Measurements from ENCODE around the gene MTARC1. TPM values are rescaled to one million over a fixed set of nuclear protein-coding genes. Genes with fewer than 3 reads are reported as not detected.

Gene MTARC1
- total and polyA plus RNA-seq, 2 donors (not counting 1 experiment from before 2014, with no cell fraction given) = 0.49 to 2.9 TPM

DNA sequence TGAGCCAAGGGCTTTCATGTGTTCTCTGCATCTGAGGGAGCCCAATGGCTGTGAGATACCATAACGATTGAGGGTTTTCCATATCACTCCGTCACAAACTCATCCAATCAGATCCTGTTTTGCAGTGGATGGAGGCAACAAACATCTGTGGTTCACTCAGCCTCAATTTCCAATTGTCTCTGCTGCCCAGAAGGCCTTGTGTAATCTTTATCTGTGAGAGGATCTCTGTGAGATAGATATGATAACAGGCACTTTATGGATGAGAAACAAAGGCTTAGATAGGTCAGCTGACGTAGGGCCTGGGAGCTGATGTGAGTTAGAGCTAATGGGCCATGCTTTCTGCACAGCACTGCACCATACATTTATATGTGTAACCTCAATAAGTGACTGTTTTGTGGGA lies 3.3 kb upstream of the MTARC1 start:
- H3K4me1 Mint-ChIP-seq = peaks cover 11% of the 10 kb centered on the region
- peaks cover 14% of the 10 kb centered on the region for H3K27me3 Mint-ChIP-seq
- no peak overlapping the region for H3K4me3 Mint-ChIP-seq
- H3K27me3 ChIP-seq (replicated peaks in 1 of 4; ENCODE audit: control extremely low read depth in 1 of 4, control insufficient read depth in 3 of 4, insufficient read depth in 4 of 4, low read length in 3 of 4) = peaks cover 0 to 22% (median 10%) of the 10 kb centered on the region in 4 experiments
- peaks cover 11 to 14% of the 10 kb centered on the region in 2 donors for H3K4me1 ChIP-seq (ENCODE audit: control insufficient read depth in 2 of 2, insufficient read depth in 2 of 2, low read length in 2 of 2)
- H3K9me3 Mint-ChIP-seq (ENCODE audit: insufficient read depth) = no peaks in the 10 kb centered on the region
- ATAC-seq (ENCODE audit: low read depth) = no peak
- H3K79me2 ChIP-seq (ENCODE audit: control insufficient read depth, insufficient read depth, low read length) = no peaks in the 10 kb centered on the region
- H3K27ac Mint-ChIP-seq = no peak overlapping the region
- H4K20me1 ChIP-seq (ENCODE audit: control insufficient read depth, insufficient read depth, low read length, poor library complexity, severe bottlenecking) = no peaks in the 10 kb centered on the region
- H3K4me3 ChIP-seq (ENCODE audit: control extremely low read depth in 1 of 5, extremely low read depth in 1 of 5, insufficient read depth in 1 of 5, low read depth in 2 of 5, low read length in 4 of 5) = no peak overlapping the region
- CTCF ChIA-PET = interaction anchor here (1.9 kb wide), 1 partner anchor 11 kb away, joined by 5 read pairs; no protein-coding TSS in a partner anchor
- intact Hi-C loops (cut with micrococcal nuclease) = no loop called here
- no peak for TF ChIP-seq EZH2 (IDR thresholded peaks at IDR 0.05; ENCODE audit: borderline replicate concordance, insufficient read depth, low read depth, low read length, poor library complexity, severe bottlenecking)
- TF ChIP-seq, protein P1, sequence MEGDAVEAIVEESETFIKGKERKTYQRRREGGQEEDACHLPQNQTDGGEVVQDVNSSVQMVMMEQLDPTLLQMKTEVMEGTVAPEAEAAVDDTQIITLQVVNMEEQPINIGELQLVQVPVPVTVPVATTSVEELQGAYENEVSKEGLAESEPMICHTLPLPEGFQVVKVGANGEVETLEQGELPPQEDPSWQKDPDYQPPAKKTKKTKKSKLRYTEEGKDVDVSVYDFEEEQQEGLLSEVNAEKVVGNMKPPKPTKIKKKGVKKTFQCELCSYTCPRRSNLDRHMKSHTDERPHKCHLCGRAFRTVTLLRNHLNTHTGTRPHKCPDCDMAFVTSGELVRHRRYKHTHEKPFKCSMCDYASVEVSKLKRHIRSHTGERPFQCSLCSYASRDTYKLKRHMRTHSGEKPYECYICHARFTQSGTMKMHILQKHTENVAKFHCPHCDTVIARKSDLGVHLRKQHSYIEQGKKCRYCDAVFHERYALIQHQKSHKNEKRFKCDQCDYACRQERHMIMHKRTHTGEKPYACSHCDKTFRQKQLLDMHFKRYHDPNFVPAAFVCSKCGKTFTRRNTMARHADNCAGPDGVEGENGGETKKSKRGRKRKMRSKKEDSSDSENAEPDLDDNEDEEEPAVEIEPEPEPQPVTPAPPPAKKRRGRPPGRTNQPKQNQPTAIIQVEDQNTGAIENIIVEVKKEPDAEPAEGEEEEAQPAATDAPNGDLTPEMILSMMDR (IDR thresholded peaks at IDR 0.05) = no peak
- no peak overlapping the region for H3K9ac ChIP-seq (ENCODE audit: low read length)
- no peaks in the 10 kb centered on the region for H3K9me3 ChIP-seq (ENCODE audit: control extremely low read depth in 1 of 3, control insufficient read depth in 2 of 3, insufficient read depth in 1 of 3, low read length in 2 of 3)
- H2AFZ ChIP-seq (ENCODE audit: insufficient read depth, low read depth, low read length, poor library complexity, severe bottlenecking) = no peak overlapping the region
- H3K4me2 ChIP-seq (replicated peaks; ENCODE audit: low read depth, low read length, poor library complexity, severe bottlenecking) = no peak overlapping the region
- DNase-seq = no peak
- no peaks in the 10 kb centered on the region for H3K36me3 ChIP-seq (replicated peaks in 1 of 2; ENCODE audit: control extremely low read depth in 1 of 2, control insufficient read depth in 1 of 2, extremely low read depth in 1 of 2, insufficient read depth in 2 of 2, low read length in 1 of 2)
- no peak overlapping the region for H3K27ac ChIP-seq (ENCODE audit: low read length in 2 of 2)
- POLR2A ChIA-PET = no interaction called here
- WGBS (ENCODE audit: insufficient coverage) = no CpG with 5 or more reads among the region's 3 CpGs

GRCh38 chr1:220784751-220785150 lies 2.0 kb upstream of the MTARC1 start:
- H2AFZ ChIP-seq (ENCODE audit: insufficient read depth, low read depth, low read length, poor library complexity, severe bottlenecking) = no peak overlapping the region
- H3K79me2 ChIP-seq (ENCODE audit: control insufficient read depth, insufficient read depth, low read length) = no peaks in the 10 kb centered on the region
- peaks cover 0 to 22% (median 10%) of the 10 kb centered on the region in 4 experiments for H3K27me3 ChIP-seq (replicated peaks in 1 of 4; ENCODE audit: control extremely low read depth in 1 of 4, control insufficient read depth in 3 of 4, insufficient read depth in 4 of 4, low read length in 3 of 4)
- POLR2A ChIA-PET = no interaction called here
- no peak overlapping the region for H3K4me2 ChIP-seq (replicated peaks; ENCODE audit: low read depth, low read length, poor library complexity, severe bottlenecking)
- intact Hi-C loops (cut with micrococcal nuclease) = no loop called here
- H3K36me3 ChIP-seq (replicated peaks in 1 of 2; ENCODE audit: control extremely low read depth in 1 of 2, control insufficient read depth in 1 of 2, extremely low read depth in 1 of 2, insufficient read depth in 2 of 2, low read length in 1 of 2) = no peaks in the 10 kb centered on the region
- peaks cover 11 to 14% of the 10 kb centered on the region in 2 donors for H3K4me1 ChIP-seq (ENCODE audit: control insufficient read depth in 2 of 2, insufficient read depth in 2 of 2, low read length in 2 of 2)
- H3K27me3 Mint-ChIP-seq = peaks cover 18% of the 10 kb centered on the region
- WGBS (ENCODE audit: insufficient coverage) = no CpG with 5 or more reads among the region's 4 CpGs
- CTCF ChIA-PET = interaction anchor here (0.6 kb wide), 1 partner anchor 644 kb away, joined by 3 read pairs; no protein-coding TSS in a partner anchor
- H3K9me3 ChIP-seq (ENCODE audit: control extremely low read depth in 1 of 3, control insufficient read depth in 2 of 3, insufficient read depth in 1 of 3, low read length in 2 of 3) = no peaks in the 10 kb centered on the region
- H3K4me3 ChIP-seq (ENCODE audit: control extremely low read depth in 1 of 5, extremely low read depth in 1 of 5, insufficient read depth in 1 of 5, low read depth in 2 of 5, low read length in 4 of 5) = no peak overlapping the region
- no peak for DNase-seq
- TF ChIP-seq, protein P1 (IDR thresholded peaks at IDR 0.05) = no peak
- no peak for TF ChIP-seq EZH2 (IDR thresholded peaks at IDR 0.05; ENCODE audit: borderline replicate concordance, insufficient read depth, low read depth, low read length, poor library complexity, severe bottlenecking)
- no peak for ATAC-seq (ENCODE audit: low read depth)
- H3K4me3 Mint-ChIP-seq = no peak overlapping the region
- H3K27ac ChIP-seq (ENCODE audit: low read length in 2 of 2) = no peak overlapping the region
- H4K20me1 ChIP-seq (ENCODE audit: control insufficient read depth, insufficient read depth, low read length, poor library complexity, severe bottlenecking) = no peaks in the 10 kb centered on the region
- no peak overlapping the region for H3K9ac ChIP-seq (ENCODE audit: low read length)
- H3K27ac Mint-ChIP-seq = no peak overlapping the region
- no peaks in the 10 kb centered on the region for H3K9me3 Mint-ChIP-seq (ENCODE audit: insufficient read depth)
- H3K4me1 Mint-ChIP-seq = peaks cover 11% of the 10 kb centered on the region

Data from B cell (primary cell).